BE2C (cell line): ENCODE data around the gene PANX3.

Experiments
- DNase-seq: peaks from one replicate; pipeline ENCODE4 v3.0.0-alpha.2; 2020
- H3K27me3 ChIP-seq: fragments of 250-450 bp; sonication (Bioruptor Pico); 2 replicates; pipeline ENCODE4 v1.5.1; 2020; ENCODE audit warnings: mild to moderate bottlenecking
- H3K36me3 ChIP-seq: fragments of 250-450 bp; sonication (Bioruptor Pico); 2 replicates; pipeline ENCODE4 v1.5.1; 2020; ENCODE audit warnings: mild to moderate bottlenecking
- H3K4me1 ChIP-seq: fragments of 250-450 bp; sonication (Bioruptor Pico); 2 replicates; pipeline ENCODE4 v1.5.1; 2020
- H3K4me3 ChIP-seq: 2 replicates; pipeline ENCODE4 v1.5.1; 2011; ENCODE audit warnings: low read depth, low read length
- H3K9me3 ChIP-seq: fragments of 250-450 bp; sonication (Bioruptor Pico); 2 replicates; pipeline ENCODE4 v1.5.1; 2020
- CTCF ChIP-seq: IDR thresholded peaks from 2 replicates; pipeline ENCODE4 v1.5.1; 2012; ENCODE audit warnings: mild to moderate bottlenecking, low read depth, low read length

Gene PANX3

GRCh38 chr11:124656774-124657630 is 45.8 kb downstream of the PANX3 start:
- DNase-seq, result peak; percentile 14
- Histone ChIP-seq H3K4me3 (no peak overlapping the region), H3K36me3 (no peaks in the 10 kb centered on the region)

GRCh38 chr11:124657904-124658303 is 46.7 kb downstream of the PANX3 start:
- no peak for TF ChIP-seq CTCF

More at GRCh38 chr11:124656774-124657630, 45.8 kb downstream of the PANX3 start:
- Histone ChIP-seq H3K9me3 (no peaks in the 10 kb centered on the region), H3K4me1 (no peaks in the 10 kb centered on the region), H3K27me3 (no peaks in the 10 kb centered on the region; the same call in none of the 2 replicates)
- no peak for TF ChIP-seq CTCF

GRCh38 chr11:124658501-124658900 is 47.3 kb downstream of the PANX3 start:
- Histone ChIP-seq H3K4me3 (no peak overlapping the region), H3K36me3 (no peaks in the 10 kb centered on the region), H3K4me1 (no peaks in the 10 kb centered on the region), H3K27me3 (no peaks in the 10 kb centered on the region; the same call in none of the 2 replicates), H3K9me3 (no peaks in the 10 kb centered on the region)
- DNase-seq, result no peak
- no peak for TF ChIP-seq CTCF

More at GRCh38 chr11:124657904-124658303, 46.7 kb downstream of the PANX3 start:
- H3K36me3 ChIP-seq, result no peaks in the 10 kb centered on the region
- H3K9me3 ChIP-seq, result no peaks in the 10 kb centered on the region
- no peak overlapping the region for H3K4me3 ChIP-seq
- H3K27me3 ChIP-seq, result no peaks in the 10 kb centered on the region; the same call in none of the 2 replicates
- no peaks in the 10 kb centered on the region for H3K4me1 ChIP-seq
- DNase-seq, result no peak

- H3K36me3 ChIP-seq, result no peaks in the 10 kb centered on the region
- H3K4me3 ChIP-seq, result no peak overlapping the region
- no peaks in the 10 kb centered on the region for H3K9me3 ChIP-seq
- no peak for DNase-seq
- no peak for TF ChIP-seq CTCF
- no peaks in the 10 kb centered on the region; the same call in 1 of the 2 replicates for H3K27me3 ChIP-seq
- no peaks in the 10 kb centered on the region for H3K4me1 ChIP-seq
Measured at GRCh38 chr11:124658986-124659385, 47.8 kb downstream of the PANX3 start.

GRCh38 chr11:124661553-124661952 is 50.3 kb downstream of the PANX3 start:
- DNase-seq, result no peak

More at GRCh38 chr11:124661553-124661952, 50.3 kb downstream of the PANX3 start:
- Histone ChIP-seq H3K36me3 (no peaks in the 10 kb centered on the region), H3K4me1 (no peaks in the 10 kb centered on the region), H3K27me3 (peaks cover 2% of the 10 kb centered on the region), H3K4me3 (no peak overlapping the region), H3K9me3 (no peaks in the 10 kb centered on the region)
- TF ChIP-seq CTCF, result no peak
